Activated CD4-positive, alpha-beta T cell treated with anti-CD3 and anti-CD28 coated beads for 4 hours (primary cell): ENCODE measurements around the gene CNIH3.

Experiments
- DNase-seq, 2 donors: peaks; one replicate each; pipeline ENCODE4 v3.0.0-alpha.2; 2020

CNIH3 gene

DNA sequence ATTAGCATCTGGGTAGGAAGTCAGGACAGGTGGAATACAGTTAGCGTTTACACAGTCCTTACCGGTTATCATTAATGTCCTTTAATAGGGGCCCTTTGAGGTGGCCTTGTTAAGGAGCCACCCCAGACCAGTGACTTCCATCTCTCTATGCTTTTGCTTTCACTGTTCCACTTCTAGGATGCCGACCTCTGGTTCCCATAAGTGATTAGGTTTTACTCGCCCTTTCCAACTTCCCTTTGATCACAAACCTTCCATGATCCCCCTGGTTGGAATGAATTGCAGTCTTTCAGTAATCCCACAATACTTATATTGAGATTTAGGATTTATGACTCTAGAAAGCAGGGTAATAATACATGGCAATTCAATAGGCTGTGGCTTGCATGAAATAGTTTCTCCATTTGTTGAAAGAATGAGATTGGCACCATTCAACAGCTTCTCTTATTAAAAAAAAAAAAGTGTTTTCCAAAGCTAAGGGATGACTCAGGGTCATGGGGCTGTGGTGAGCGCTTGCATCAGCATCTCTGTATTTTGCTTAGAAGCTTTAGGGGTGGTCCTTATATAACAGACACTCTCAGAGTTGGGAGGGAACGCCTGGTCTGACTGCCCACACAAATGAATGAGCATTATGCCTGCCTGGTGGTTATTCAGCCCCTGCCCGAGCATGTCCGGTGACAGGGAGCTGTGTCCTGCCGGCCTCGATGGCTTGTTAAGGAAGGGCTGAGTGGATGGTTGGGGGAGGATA is 110.5 kb downstream of the CNIH3 start:
- DNase-seq: no peak

DNA sequence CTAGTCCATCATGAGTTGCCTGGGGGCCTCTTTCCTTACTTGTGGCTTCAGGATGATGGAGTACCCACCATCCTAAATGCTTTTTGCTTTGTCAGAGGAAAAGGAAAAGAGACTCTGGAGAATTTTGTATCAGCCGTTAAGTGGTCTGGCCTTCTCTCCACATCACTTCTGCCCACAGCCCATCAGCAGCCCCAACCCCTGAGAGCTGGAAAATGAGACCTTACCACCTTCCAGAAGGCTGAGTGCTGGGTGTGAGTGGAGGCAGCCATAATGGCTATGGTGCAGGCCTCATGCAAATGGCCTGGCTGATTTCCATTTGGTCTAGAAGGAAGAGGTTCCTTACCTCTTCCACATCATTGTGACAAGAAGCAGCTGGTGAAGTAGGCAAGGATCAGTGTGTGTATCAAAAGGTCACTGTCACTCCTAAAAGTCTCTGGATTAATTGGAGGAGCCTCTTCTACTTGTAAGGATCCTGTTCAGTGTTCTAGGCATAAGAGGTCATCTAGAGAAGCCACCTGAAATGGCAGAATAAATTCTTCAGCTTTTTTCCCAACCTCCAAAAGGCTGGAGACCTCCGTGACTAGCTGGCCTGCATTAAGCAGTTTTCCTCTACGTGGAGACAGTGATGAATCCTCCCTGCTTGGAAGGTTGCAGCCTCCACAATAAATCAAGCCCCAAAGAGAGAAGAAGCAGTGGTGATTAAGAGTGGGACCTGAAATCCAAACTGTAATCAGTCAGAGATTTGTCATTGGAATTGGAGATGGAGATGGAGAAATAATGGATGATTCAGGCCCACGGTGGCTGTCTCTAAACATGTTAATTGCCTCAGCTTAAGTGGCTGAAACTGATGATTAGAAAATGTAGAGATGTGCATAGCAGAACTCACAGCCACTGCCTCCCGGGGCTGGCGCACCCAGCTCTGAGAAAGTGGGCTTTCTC is 111.5 kb downstream of the CNIH3 start:
- DNase-seq: no peak

DNA sequence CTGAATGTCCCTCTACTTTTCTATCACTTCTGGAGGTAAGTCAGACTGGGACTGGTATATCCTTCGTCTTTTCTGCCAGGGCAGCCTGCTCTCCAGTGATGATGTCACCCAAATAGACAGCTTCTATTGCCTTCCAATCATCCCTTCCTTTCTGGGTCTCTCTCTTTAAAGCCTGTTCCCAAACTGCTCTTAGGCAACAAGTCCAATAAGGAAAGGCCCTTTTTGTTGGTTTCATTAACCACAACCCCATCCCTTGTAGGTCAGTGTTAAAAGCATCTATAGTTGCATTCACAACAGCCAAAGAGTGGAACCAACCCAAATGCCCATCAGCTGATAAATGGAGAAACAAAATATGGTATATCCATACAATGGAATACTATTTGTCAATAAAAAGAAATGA is 114.4 kb downstream of the CNIH3 start:
- DNase-seq: no peak

DNA sequence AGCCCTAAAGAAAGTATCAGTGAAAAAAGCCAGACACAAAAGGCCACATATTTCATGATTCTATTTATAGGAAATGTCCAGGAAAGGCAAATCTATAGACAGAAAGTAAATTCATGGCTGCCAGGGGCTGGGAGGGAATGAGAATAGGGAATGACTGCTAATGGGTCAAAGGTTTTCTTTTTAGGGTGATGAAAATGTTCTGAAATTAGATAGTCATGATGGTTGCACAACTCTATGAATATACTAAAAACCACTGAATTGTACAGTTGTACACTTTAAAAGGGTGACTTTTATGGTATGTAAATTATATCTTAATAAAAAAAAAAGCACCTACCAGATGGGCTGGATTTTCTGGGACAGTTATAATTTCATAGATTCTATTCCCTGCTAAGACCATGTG is 114.8 kb downstream of the CNIH3 start:
- DNase-seq: no peak

DNA sequence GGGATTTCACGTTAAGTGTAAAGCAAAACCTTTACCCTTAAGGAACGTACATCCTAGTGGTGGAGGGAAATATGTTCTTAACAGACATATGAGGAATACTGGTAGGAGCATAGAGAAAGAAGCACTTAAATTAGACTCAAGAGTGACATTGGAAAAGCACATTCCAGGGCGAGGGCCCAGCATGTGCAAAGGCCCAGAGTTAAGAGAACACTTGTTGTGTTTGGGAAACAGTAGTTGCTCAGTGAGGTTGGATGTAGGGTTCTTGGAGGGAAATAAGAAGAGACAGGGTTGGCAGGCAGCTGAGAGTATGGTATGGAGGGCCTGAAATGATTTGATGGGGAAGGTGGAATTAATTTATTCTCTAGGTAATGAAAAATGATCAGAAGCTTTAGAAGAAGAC is 115.5 kb downstream of the CNIH3 start:
- DNase-seq: no peak

DNA sequence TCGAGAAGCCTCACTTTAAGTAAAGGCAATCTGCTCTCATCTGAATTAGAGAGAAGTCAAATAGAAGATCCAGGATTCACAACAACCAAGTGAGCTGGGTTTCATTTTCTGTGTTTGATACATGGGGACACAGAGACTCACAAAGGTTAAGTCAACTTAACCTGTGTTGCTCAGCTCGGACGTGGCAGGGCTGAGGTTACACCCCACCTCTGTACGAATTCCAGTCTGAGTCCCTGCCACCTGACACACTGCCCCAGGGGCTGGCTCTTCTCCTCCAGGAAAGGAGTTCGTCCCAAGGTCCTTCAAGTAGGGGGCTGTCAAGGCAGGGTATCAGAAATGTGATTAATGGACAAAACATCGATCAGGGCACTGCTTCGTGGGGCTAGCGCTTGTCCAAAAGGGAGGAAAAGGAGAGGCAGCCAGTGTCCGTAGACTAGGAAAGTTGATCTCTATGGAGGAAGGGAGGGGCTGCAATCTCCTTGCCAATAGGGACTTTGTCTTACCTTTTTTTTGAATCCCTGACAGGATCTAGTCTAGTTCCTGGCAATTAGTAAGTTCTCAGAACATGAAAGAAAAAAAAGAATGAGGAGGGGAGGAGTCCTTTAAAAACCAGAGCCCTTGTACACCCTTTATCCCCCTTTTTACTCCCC is 116.4 kb downstream of the CNIH3 start:
- DNase-seq: no peak

DNA sequence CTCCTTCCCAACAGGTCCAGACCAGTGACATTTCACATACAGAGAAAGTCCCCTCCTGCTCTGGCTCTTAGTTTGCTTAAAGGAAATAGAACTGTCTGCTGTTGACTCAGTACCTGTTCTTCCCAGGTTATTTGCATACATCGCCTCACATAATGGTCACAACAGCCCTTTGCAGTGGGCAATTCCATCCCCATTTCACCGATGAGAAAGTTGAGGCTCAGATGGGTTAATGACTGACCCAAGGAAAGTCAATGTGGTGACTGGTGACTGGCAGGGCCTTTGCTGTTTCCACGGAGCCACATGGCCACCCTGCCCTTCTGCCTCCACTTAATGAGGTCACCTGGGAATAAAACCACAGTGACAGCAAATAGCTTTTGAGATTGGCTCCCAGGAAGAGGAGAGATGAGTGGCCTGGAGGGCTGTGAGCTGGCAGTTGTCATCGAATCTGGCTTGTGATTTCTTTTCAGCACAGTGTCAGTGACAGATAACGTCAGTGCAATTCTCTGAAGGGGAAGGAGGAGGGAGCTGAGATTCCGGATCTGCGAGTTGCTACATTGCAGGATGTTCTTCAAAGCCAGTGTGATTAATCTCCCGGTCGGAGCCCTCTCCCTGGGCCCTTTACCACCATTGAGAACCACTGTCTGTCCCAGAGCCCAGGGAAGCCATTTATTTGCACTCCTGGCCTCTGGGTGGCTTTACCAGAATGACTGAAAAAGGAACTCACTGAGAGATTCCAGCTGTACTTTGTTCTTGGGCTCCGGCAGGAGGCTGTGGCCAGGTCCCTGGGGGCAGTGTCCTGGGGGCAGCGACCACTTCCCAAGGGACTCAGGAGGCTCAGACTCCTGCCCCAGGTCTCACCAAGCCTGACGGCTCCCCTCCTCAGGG is 117.2 kb downstream of the CNIH3 start:
- no peak for DNase-seq

DNA sequence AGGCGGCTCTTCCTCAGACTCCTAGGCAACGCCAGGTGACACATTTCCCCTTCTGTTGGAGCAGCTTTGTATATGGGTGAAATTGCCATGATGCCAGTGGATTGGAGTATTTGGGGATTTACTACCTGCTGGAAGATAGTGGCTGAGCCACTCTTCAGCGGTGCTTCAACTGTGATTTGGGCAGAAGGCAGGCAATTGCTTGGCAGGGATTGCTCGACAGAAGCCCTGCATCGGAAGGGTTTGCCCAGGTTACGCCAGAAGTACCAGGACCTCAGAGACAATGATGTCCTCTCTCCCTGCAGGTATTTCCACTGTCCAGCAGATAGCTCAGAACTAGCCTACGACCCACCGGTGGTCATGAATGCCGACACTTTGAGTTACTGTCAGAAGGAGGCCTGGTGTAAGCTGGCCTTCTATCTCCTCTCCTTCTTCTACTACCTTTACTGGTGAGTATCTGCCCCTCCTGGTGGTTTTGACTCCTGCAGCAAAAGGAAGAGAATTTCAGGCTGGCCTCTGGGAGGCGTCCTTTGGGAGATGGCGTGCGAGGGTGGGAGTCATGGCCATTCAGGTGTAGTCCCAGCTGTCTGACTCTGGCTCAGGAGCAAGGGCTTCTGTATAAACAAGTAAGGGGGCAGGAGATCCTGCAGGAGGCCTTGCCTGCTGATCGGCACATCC is 118.3 kb downstream of the CNIH3 start:
- no peak for DNase-seq

DNA sequence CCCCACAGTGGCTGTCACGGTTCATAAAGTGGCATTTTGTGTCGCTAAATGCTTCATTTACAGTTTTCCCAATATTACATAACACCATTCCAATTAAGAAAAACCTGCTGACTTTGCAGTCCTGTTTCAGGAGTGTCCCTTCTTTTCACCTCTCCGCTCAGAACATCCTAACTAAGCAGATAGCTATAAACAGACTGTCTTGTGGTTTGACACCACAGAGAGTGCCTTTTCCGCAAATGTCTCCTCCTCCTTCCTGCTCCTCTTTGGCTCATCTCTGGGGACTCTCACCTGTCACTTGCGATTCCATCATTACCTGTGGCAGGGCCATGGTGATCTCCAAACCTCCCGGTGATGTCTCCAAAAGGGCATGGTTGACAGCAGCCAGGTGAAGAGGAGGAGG is 119.0 kb downstream of the CNIH3 start:
- no peak for DNase-seq

DNA sequence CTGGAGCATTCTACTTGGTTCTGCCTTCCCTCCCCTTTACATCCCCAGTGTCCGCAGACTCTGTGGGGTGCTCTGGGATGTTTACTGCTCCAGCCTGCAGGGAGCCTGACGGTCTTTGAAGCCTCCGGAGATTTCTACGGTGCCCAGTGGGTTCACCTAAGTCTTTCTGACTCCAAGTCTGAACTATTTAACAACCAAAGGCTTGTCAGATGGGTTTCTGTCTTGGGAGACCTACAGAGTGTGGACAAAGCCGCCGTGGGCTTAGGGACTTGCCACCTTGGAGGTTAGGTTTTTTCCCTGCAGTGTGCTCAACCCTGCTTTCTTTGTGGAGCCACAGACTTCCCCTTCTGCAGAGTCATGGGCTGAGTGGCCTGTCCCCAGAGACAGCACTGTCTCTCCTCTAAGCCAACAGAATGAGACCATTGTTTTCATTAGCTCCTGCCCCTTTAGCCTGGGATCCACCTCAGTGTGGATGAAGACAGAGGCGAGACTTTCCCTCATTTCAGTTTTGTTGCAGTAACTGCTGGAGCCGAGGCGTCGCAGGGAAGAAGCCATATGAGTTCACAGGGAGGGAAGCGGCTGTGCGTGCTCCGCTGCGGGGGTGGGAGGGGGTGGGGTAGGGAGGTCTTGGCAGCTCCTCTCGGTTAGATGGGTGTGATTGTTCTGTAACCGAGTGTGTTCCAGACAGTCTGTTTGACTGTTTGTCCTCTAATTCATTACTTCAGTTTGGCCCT is 120.7 kb downstream of the CNIH3 start:
- DNase-seq: no peak

DNA sequence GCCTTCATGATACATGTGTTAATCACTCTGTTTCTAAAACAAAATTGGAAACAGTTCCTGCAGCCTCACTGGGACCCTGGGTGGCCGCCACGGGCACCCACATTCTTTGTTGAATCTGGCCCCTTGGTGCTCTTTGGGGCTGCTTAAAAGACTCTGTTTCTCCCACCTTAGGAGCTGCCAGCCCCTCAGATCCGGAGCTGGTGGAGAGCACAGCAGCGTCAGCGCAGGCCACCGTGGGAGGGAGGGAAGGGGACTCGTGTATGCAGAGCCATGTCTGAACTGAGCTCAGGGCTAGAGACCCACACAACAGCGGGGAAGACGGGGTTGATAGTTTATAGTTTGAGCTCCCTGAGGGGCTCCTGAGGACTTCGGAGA is 121.2 kb downstream of the CNIH3 start:
- no peak for DNase-seq

DNA sequence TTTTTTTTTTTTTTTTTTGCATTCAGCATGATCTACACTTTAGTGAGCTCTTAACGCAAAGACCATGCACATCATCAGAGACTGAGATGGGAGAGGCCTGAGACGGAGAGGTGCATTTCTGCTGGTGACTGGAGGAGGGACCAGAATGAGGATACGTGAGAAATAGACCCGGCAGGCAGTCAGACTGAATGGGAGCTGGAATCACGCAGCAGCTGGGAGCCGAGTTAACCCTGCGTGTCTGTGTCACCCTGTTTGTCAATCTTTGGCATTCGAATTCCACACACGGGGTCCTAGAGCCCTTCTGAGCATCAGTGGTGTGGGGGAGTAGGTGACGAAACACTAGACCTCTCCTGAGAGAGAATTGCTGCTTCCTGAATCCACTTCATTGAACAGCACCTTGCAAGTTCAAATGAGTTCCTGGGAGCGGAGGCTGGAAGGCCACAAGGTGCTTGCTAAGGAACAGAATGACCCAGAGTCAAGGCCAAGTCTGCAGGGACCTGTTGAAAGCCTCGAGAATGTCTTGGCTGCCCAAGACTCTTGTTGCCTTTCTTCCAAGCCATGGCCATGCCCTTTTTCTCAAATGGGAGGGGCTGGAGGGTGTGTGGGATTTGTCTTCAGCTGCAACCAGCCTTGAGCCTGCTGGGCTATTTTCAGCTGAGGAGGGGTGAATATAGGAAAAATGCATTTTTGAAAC is 123.3 kb downstream of the CNIH3 start:
- no peak for DNase-seq

DNA sequence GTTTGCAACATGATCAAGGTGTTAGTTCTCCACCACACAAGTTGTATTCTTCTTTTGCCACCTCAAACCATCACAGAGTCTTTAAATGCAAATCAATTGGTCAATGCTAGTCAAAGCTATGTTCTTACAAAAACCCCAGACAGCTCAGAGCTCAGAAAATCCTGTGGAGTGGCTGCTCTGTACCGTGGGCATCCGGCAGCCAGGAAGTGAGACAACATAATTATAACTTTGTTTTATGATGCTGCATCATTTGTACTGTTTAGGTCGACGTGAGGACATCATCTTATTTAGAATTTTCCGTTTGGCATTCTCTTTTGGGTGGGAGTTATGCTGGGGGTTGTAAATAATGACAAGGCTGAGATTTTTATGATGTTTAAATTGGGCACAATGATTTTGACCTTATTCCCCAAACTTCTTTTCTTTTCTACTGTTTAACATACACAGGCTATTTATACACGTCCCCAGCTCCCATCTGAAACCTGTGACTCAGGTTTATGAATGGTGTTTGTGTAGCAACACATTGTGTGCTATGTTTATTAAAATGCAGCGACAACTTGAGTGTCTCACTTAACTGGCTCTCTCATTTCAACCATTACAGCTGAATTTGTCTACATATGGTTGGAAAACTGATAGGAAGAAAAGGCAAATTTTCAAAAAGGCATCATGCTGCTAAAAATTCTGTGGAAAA is 124.0 kb downstream of the CNIH3 start:
- DNase-seq: no peak

DNA sequence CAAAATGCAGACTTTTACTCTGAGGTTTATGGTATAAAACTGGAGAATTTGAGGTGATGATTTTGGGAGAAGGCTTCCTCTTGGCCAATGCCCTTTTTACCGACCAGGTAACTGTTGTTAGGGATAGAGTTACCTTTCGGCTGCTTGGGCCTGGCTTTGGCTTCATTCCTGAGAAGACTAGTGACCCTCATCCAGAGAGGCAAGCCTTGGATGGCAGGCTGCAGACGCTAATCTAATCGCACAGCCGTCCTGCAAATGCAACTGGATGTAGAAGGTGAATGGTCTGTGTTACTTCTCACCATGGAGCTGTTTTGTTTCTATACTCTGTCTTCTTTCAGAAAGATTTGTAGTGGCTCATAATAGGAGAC is 124.6 kb downstream of the CNIH3 start:
- DNase-seq: no peak

DNA sequence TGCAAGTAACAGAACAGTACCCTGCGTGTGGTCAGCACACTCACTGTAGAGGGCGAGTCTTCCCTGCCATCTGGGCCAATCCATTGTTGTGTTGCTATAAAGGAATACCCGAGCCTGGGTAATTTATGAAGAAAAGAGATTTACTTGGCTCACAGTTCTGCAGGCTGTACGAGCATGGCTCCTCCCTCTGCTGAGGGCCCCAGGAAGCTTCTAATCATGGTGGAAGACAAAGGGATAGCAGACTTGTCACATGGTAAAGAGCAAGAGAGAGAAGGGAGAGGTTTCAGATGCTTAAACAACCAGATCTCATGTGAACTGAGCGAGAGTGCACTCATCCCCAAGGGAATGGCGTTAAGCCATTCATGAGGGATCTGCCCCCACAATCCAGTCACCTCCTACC is 126.2 kb downstream of the CNIH3 start:
- no peak for DNase-seq

DNA sequence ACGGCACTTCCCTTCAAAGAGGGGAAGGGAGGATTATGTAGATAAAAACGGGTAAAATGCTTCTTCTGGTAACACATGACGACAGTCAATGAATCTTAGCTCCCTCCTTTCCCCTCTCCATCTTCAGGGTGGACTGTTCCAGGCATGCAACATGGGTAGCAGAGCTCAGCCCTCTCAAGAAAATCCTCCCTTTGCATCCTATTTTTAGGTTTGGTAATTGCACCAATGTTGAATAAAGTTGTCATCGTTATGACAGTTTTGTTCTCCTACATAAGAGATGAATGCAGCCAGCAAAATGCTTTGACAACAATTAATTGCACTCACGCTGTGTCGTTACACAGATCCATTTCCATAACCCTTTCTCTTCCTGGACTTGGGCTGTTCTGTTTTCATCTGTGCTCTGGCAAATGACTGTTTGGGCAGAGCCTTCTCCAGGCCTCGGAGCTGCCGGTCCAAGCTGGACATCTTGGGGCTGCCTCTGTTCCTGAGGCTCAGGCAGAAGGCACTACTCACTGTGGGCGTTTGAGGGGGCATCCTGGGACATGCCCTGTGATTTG is 127.6 kb downstream of the CNIH3 start:
- DNase-seq: no peak

DNA sequence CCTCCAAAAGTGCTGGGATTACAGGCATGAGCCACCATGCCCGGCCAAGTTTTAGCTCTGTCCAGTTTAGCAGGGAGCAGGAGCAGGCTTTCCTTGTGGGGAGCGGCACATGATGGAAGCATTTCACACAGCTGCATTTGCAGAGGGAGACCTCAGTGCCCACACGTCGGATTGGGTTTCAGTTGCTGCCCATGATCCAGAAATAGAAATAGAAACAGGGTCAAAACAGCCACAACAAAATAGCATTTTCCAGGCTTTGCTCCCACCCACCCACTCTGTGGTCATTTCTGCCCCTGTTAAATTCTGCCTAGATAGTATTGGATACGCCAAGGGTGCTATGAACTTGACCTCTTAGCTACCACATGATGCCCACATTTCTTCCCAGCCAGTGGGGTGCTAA is 128.4 kb downstream of the CNIH3 start:
- DNase-seq: no peak

DNA sequence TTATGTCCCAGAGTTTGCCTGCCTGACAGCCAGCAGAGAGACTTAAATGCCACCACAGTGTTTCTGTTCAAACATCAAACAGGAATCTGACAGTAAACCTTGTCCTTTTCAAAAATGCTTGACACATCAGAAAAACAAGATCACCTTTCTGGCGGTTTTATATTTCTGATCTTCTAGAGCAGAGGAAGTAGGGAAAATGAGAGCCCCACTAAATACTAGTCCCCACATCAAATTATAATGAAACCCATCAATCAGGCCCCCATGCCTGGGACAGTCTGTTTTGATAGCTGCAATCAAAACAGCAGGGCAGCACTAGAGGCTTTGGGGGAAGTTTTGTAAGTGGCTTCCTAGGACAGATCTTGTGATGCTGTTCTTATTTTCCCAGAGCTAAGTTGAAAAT is 129.3 kb downstream of the CNIH3 start:
- DNase-seq: no peak

DNA sequence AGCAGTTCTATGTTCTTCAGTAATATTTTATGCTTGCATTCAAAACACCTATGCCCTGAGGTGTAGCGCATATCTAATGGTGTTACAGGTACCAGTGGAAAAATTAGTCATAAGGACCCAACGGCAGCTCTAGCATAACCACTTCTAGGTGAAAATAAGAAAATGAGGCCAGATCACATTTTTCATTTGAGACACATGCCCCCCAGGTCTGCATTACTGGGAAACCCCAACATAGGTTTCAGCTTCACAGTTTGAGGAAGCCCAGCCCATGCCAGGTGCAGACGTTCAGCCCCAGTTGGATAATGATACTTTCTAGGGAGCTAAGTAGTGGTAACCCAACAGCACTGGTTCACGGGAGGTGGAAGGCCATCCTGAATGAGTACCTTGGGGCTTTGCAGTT is 129.8 kb downstream of the CNIH3 start:
- no peak for DNase-seq

DNA sequence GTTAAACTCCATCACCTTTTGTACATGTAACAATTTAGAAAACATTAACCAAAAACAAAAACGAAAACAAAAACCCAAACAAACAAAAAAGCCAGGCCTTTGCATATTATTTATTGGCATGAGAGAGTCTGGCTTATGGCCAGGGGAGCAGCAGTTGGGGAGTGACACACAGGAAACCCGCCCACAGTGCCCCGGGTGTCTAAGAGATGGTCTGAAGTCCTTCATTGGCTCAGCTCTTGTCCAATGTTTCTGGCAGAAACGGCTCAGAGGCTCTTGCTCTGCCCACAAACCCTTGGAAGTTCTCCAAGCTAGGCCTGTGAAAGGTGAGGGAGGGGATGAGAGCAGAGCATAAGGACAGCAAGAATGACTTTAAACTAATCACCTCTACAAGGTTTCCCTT is 131.5 kb downstream of the CNIH3 start:
- no peak for DNase-seq
